Neural cell (in vitro differentiated cells): ENCODE measurements around the gene IGSF23. TPM values are rescaled to one million over a fixed set of nuclear protein-coding genes. Genes with fewer than 3 reads are reported as not detected.

Experiments used
- H2AFZ ChIP-seq: fragments of 200-600, 300-800 bp; sonication (generic), shearing (Covaris generic); 2 replicates; pipeline ENCODE4 v1.6.0; 2014; ENCODE audit warnings: low read depth, mild to moderate bottlenecking, antibody characterized with exemption, low read length, moderate library complexity
- H3F3A ChIP-seq: fragments of 200-600 bp; shearing (Covaris generic); 2 replicates; pipeline ENCODE4 v1.6.1; 2016; ENCODE audit warnings: mild to moderate bottlenecking, moderate library complexity, mixed read lengths, antibody characterized with exemption, low read length; ENCODE audit not compliant: insufficient read depth, poor library complexity, severe bottlenecking
- H3K27ac ChIP-seq: fragments of 200-600, 300-800 bp; sonication (generic), shearing (Covaris generic); 2 replicates; pipeline ENCODE4 v1.5.1; 2014; ENCODE audit warnings: mild to moderate bottlenecking, low read length, moderate library complexity
- H3K27me3 ChIP-seq: fragments of 300-800, 200-600 bp; sonication (generic), shearing (Covaris generic); 2 replicates; pipeline ENCODE4 v1.6.0; 2014; ENCODE audit warnings: mild to moderate bottlenecking, low read depth, low read length, moderate library complexity; ENCODE audit not compliant: insufficient read depth
- H3K36me3 ChIP-seq: fragments of 300-800, 200-600 bp; sonication (generic), shearing (Covaris generic); 2 replicates; pipeline ENCODE4 v1.5.1; 2014; ENCODE audit warnings: mild to moderate bottlenecking, antibody characterized with exemption, low read length, moderate library complexity; ENCODE audit not compliant: insufficient read depth
- H3K4me2 ChIP-seq: fragments of 300-800, 200-600 bp; sonication (generic), shearing (Covaris generic); 2 replicates; pipeline ENCODE4 v1.6.0; 2014; ENCODE audit warnings: mild to moderate bottlenecking, low read length
- H3K4me3 ChIP-seq: fragments of 300-800, 200-600 bp; sonication (generic), shearing (Covaris generic); 2 replicates; pipeline ENCODE4 v1.5.1; 2014; ENCODE audit warnings: mild to moderate bottlenecking, low read length, moderate library complexity
- H3K79me2 ChIP-seq: fragments of 200-600 bp; shearing (Covaris generic); replicated peaks from 2 replicates; pipeline ENCODE4 v1.6.0; 2014; ENCODE audit warnings: mild to moderate bottlenecking, low read length, moderate library complexity; ENCODE audit not compliant: insufficient read depth
- H3K9ac ChIP-seq: fragments of 300-800, 200-600 bp; sonication (generic), shearing (Covaris generic); 2 replicates; pipeline ENCODE4 v1.6.1; 2016; ENCODE audit warnings: mild to moderate bottlenecking, low read length, mixed read lengths
- H3K9me2 ChIP-seq: fragments of 200-600 bp; shearing (Covaris generic); 2 replicates; pipeline ENCODE4 v1.6.1; 2016; ENCODE audit warnings: mild to moderate bottlenecking, low read length, mixed read lengths; ENCODE audit not compliant: insufficient read depth
- H3K9me3 ChIP-seq: fragments of 200-600, 300-800 bp; sonication (generic), shearing (Covaris generic); 2 replicates; pipeline ENCODE4 v1.6.1; 2016; ENCODE audit warnings: mild to moderate bottlenecking, mixed run types, low read length, moderate library complexity, mixed read lengths
- H4K20me1 ChIP-seq: fragments of 200-600 bp; shearing (Covaris generic); 2 replicates; pipeline ENCODE4 v1.6.1; 2016; ENCODE audit warnings: mild to moderate bottlenecking, mixed run types; ENCODE audit not compliant: insufficient read depth
- EP300 ChIP-seq: fragments of 450-650 bp; conservative IDR thresholded peaks from 2 replicates; pipeline ENCODE4 v1.6.1; 2014; ENCODE audit warnings: antibody characterized with exemption, mild to moderate bottlenecking, moderate library complexity; ENCODE audit not compliant: poor library complexity, severe bottlenecking
- EZH2 ChIP-seq: fragments of 200-600, 300-800 bp; shearing (Covaris generic), sonication (generic); IDR thresholded peaks from 2 replicates; pipeline ENCODE4 v1.6.1; 2014; ENCODE audit warnings: antibody characterized with exemption, low read length, borderline replicate concordance, mild to moderate bottlenecking; ENCODE audit not compliant: insufficient read depth, poor library complexity, severe bottlenecking
- MXI1 ChIP-seq: fragments of 450-650 bp; conservative IDR thresholded peaks from 2 replicates; pipeline ENCODE4 v1.6.1; 2014; ENCODE audit warnings: antibody characterized with exemption, mild to moderate bottlenecking; ENCODE audit not compliant: poor library complexity, severe bottlenecking
- POLR2AphosphoS5 ChIP-seq: IDR thresholded peaks from 2 replicates; pipeline ENCODE4 v1.6.1; 2012
- RAD21 ChIP-seq: fragments of 450-650 bp; conservative IDR thresholded peaks from 2 replicates; pipeline ENCODE4 v1.6.1; 2014; ENCODE audit warnings: antibody characterized with exemption, mild to moderate bottlenecking, moderate library complexity
- REST ChIP-seq: IDR thresholded peaks from 2 replicates; pipeline ENCODE4 v1.6.1; 2012; ENCODE audit warnings: borderline replicate concordance
- SMC3 ChIP-seq: fragments of 450-650 bp; conservative IDR thresholded peaks from 2 replicates; pipeline ENCODE4 v1.6.1; 2014; ENCODE audit warnings: antibody characterized with exemption, mild to moderate bottlenecking, moderate library complexity; ENCODE audit not compliant: poor library complexity
- TAF1 ChIP-seq: IDR thresholded peaks from 2 replicates; pipeline ENCODE4 v1.6.1; 2012; ENCODE audit warnings: low read depth
- polyA plus RNA-seq: library from polyadenylated mRNA; depleted of rRNA; stranded (reverse); fragments of >200 nt; gene quantifications from 2 replicates; pipeline ENCODE4 v1.2.3, GENCODE V29; 2014
- TF ChIP-seq, protein P1 (sequence below): fragments of 450-650 bp; IDR thresholded peaks from 2 replicates; pipeline ENCODE4 v1.5.1; 2014; ENCODE audit warnings: antibody characterized with exemption, mild to moderate bottlenecking, moderate library complexity; ENCODE audit not compliant: poor library complexity, severe bottlenecking

Gene IGSF23
- polyA plus RNA-seq, 1 donor from 2014 or later = not detected

GRCh38 chr19:44672226-44672625 lies 58.9 kb downstream of the IGSF23 start:
- H3K36me3 ChIP-seq = no peaks in the 10 kb centered on the region
- no peaks in the 10 kb centered on the region for H3K27me3 ChIP-seq
- no peak overlapping the region for H3K9ac ChIP-seq
- H2AFZ ChIP-seq = no peak overlapping the region
- H3F3A ChIP-seq = no peaks in the 10 kb centered on the region
- no peak overlapping the region for H3K27ac ChIP-seq
- H3K79me2 ChIP-seq = no peaks in the 10 kb centered on the region
- no peaks in the 10 kb centered on the region for H3K9me2 ChIP-seq
- no peaks in the 10 kb centered on the region for H4K20me1 ChIP-seq
- no peak overlapping the region for H3K4me2 ChIP-seq
- H3K4me3 ChIP-seq = no peak overlapping the region
- no peaks in the 10 kb centered on the region for H3K9me3 ChIP-seq
- TF ChIP-seq MXI1 (no peak), EZH2 (no peak), TAF1 (no peak), SMC3 (no peak), EP300 (no peak), POLR2AphosphoS5 (no peak), REST (no peak), RAD21 (no peak)
- TF ChIP-seq, protein P1, sequence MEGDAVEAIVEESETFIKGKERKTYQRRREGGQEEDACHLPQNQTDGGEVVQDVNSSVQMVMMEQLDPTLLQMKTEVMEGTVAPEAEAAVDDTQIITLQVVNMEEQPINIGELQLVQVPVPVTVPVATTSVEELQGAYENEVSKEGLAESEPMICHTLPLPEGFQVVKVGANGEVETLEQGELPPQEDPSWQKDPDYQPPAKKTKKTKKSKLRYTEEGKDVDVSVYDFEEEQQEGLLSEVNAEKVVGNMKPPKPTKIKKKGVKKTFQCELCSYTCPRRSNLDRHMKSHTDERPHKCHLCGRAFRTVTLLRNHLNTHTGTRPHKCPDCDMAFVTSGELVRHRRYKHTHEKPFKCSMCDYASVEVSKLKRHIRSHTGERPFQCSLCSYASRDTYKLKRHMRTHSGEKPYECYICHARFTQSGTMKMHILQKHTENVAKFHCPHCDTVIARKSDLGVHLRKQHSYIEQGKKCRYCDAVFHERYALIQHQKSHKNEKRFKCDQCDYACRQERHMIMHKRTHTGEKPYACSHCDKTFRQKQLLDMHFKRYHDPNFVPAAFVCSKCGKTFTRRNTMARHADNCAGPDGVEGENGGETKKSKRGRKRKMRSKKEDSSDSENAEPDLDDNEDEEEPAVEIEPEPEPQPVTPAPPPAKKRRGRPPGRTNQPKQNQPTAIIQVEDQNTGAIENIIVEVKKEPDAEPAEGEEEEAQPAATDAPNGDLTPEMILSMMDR = no peak

DNA sequence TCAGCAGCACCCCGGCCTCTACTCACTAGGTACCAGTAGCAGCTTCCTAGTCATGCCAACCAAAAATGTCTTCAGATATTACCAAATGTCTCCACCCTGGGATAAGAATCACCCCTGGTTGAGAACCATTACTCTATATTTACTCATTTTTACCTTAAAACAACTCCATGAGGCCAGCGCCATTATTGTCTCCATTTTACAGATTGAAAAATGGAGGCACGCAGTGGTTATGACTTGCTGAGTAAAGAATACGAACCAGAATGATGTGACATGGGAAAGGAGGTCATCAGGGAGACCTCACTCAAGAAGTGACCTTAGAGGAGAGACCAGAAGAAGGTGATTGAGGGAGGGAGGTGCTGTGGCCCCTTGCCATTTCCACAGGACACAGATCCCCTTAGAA lies 60.1 kb downstream of the IGSF23 start:
- Histone ChIP-seq H3K27me3 (no peaks in the 10 kb centered on the region), H3K9me2 (no peaks in the 10 kb centered on the region), H3F3A (no peaks in the 10 kb centered on the region), H3K9ac (no peak overlapping the region), H3K4me2 (no peak overlapping the region), H3K79me2 (no peaks in the 10 kb centered on the region), H3K9me3 (no peaks in the 10 kb centered on the region), H3K36me3 (no peaks in the 10 kb centered on the region), H3K4me3 (no peak overlapping the region), H3K27ac (no peak overlapping the region), H2AFZ (no peak overlapping the region), H4K20me1 (no peaks in the 10 kb centered on the region)
- TF ChIP-seq REST (no peak), RAD21 (no peak), TAF1 (no peak), MXI1 (no peak), EZH2 (no peak), SMC3 (no peak), EP300 (no peak), POLR2AphosphoS5 (no peak)
- TF ChIP-seq, protein P1 = no peak
